GM10266 (cell line): ENCODE measurements around the gene ZDHHC9.

Experiments
- DNase-seq: peaks from one replicate; pipeline ENCODE4 v3.0.0; 2012; ENCODE audit errors: extremely low spot score
- TF ChIP-seq, protein P1 (sequence below): IDR thresholded peaks from 2 replicates; pipeline ENCODE4 v1.5.1; 2012; ENCODE audit warnings: mild to moderate bottlenecking, low read depth; ENCODE audit not compliant: control insufficient read depth, insufficient read depth; ENCODE audit errors: missing control alignments

ZDHHC9 gene

DNA sequence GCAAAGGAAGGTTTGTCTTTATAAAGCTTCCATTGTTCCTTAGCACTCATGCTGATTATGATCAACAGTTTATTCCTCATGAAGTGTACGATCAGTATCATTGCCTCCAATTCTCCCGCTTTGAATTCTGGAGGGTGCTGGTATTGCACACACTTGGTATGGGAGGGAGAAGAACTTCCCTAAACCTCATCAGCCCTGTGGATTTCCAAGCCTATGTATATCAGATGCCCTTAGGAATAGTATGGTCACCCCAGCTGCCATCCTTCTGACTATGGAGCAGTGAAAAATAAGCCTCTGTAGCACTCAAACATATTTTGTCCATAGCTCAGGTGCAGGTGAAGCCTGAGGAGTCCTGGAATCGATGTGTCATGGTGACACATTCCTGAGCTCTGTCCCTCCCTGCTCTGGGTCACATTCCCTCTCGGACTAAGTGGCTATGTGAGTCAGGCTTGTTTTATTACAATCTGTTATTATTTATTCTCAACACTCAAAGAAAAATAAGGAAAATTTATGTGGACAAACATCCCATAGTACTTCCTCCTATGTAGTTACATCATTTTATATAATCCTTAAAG is 2.0 kb upstream of the ZDHHC9 start:
- no peak for DNase-seq
- TF ChIP-seq, protein P1, sequence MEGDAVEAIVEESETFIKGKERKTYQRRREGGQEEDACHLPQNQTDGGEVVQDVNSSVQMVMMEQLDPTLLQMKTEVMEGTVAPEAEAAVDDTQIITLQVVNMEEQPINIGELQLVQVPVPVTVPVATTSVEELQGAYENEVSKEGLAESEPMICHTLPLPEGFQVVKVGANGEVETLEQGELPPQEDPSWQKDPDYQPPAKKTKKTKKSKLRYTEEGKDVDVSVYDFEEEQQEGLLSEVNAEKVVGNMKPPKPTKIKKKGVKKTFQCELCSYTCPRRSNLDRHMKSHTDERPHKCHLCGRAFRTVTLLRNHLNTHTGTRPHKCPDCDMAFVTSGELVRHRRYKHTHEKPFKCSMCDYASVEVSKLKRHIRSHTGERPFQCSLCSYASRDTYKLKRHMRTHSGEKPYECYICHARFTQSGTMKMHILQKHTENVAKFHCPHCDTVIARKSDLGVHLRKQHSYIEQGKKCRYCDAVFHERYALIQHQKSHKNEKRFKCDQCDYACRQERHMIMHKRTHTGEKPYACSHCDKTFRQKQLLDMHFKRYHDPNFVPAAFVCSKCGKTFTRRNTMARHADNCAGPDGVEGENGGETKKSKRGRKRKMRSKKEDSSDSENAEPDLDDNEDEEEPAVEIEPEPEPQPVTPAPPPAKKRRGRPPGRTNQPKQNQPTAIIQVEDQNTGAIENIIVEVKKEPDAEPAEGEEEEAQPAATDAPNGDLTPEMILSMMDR: no peak

DNA sequence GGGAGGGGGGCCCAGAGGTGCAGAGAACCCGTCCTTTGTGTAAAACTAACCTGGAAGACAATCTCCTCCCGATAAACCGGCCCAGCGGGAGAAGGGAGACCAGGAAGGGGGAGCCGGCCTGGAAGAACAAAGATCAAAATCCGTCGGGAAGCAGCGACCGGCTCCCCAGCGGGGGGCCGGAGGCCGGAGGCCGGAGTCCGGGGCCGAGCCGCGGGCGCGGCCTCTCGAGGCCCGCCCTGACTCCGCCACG is 552 bp downstream of the ZDHHC9 start:
- DNase-seq: no peak
- TF ChIP-seq, protein P1: no peak

GRCh38 chrX:129842510-129843208 is 1.0 kb downstream of the ZDHHC9 start:
- DNase-seq: no peak
- TF ChIP-seq, protein P1: no peak

GRCh38 chrX:129840344-129840743 is 3.3 kb downstream of the ZDHHC9 start:
- DNase-seq: no peak
- TF ChIP-seq, protein P1: no peak

GRCh38 chrX:129836827-129837226 is 6.9 kb downstream of the ZDHHC9 start:
- TF ChIP-seq, protein P1: no peak
- no peak for DNase-seq

DNA sequence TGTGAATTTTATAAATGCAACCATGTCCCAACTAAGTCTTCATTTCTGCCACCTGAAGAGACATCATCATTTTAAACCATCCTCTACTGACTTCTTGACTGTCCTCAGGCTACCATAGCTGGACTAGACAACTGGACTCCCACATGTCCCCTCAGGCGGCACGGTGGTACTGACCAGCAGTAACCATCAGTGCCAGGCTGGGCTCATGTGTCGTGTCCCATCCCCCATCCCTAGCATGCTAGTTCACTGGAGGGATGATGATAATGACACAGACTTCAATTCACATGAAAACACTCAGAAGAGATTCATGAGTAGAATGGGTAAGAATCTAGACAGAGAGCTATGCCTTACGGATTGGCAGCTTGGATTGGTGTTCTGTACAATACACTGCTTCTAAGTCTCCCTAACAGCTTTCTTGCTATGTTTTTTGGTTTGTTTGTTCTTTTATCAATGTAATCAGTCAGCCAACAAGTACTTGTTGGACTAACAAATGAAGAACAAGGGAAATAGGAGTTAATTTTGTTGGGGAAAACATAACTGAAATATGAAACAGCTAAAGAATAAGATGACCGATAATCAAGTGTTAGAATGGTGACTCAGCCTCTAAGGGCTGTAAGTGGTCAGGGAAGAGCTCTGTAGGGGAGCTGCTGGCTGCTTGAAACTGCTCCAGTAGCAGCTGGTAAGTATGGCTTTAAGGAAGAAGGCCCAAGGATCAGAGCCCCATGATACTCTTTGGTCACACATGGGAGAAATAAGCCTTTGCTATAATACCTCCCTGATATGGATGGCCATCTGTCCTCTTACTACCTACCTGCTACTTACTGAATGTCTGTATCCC is 10.3 kb downstream of the ZDHHC9 start:
- DNase-seq: no peak
- TF ChIP-seq, protein P1: no peak
